Naive thymus-derived CD4-positive, alpha-beta T cell (primary cell): ENCODE measurements around the gene LIN7B. TPM values are rescaled to one million over a fixed set of nuclear protein-coding genes. Genes with fewer than 3 reads are reported as not detected.
A peak's percentile ranks its signal among the peaks of the same experiment; 100 is the strongest.

Experiments
- ATAC-seq: fragments of 150-1000 bp; cut with Tn5 transposase; 2 replicates; pipeline ENCODE4 v1.10.0; 2021; ENCODE audit warnings: mild to moderate bottlenecking, moderate library complexity
- CTCF ChIA-PET: fragments of 350-600 bp; sonication (Branson Sonifier 250); formaldehyde crosslinking; loops from one replicate; lab custom pipeline; 2021; ENCODE audit warnings: antibody characterized with exemption; lab: Charles Lee
- POLR2A ChIA-PET: fragments of 350-600 bp; sonication (Branson Sonifier 250); formaldehyde crosslinking; loops from one replicate; lab custom pipeline; 2021; ENCODE audit warnings: antibody characterized with exemption, inconsistent platforms; lab: Charles Lee
- DNase-seq, 9 donors: peaks; one replicate each; pipeline versions ENCODE4 v3.0.0 to v3.0.0-alpha.2; 2020 to 2022; ENCODE audit warnings: mixed read lengths in 1 of 9
- H3K27ac ChIP-seq: one replicate; pipeline ENCODE4 v1.7.0; 2013; ENCODE audit warnings: mild to moderate bottlenecking, low read depth, low read length, moderate library complexity
- H3K27me3 ChIP-seq, 2 donors: one replicate each; pipeline ENCODE4 v1.7.0; 2013; ENCODE audit warnings: low read length in 2 of 2, mild to moderate bottlenecking in 2 of 2, moderate library complexity in 2 of 2; ENCODE audit not compliant: control insufficient read depth in 2 of 2, insufficient read depth in 2 of 2
- H3K36me3 ChIP-seq, 3 experiments: 1 replicate in 2 of 3; 2 replicates in 1 of 3; pipeline ENCODE4 v1.7.0; 2013; ENCODE audit warnings: low read length in 3 of 3, mild to moderate bottlenecking in 3 of 3, moderate library complexity in 1 of 3; ENCODE audit not compliant: insufficient read depth in 3 of 3, control insufficient read depth in 2 of 3
- H3K4me1 ChIP-seq, 2 donors: one replicate each; pipeline ENCODE4 v1.7.0; 2013; ENCODE audit warnings: low read length in 2 of 2, mild to moderate bottlenecking in 2 of 2, moderate library complexity in 1 of 2; ENCODE audit not compliant: control insufficient read depth in 2 of 2, insufficient read depth in 2 of 2
- H3K4me3 ChIP-seq: 2 replicates; pipeline ENCODE4 v1.7.0; 2013; ENCODE audit warnings: mild to moderate bottlenecking, low read length
- H3K9me3 ChIP-seq, 3 experiments: 1 replicate in 2 of 3; 2 replicates in 1 of 3; pipeline ENCODE4 v1.7.0; 2013; ENCODE audit warnings: low read length in 3 of 3; ENCODE audit not compliant: control insufficient read depth in 2 of 3
- H3K27ac Mint-ChIP-seq, 9 donors: one replicate each; pipeline ENCODE4 v1.8.0; 2020 to 2022; ENCODE audit warnings: mixed read lengths in 9 of 9, mild to moderate bottlenecking in 8 of 9, moderate library complexity in 5 of 9, inconsistent platforms in 2 of 9
- H3K27me3 Mint-ChIP-seq, 5 donors: one replicate each; pipeline ENCODE4 v1.8.0; 2021 to 2022; ENCODE audit warnings: mixed read lengths in 5 of 5, mild to moderate bottlenecking in 1 of 5
- H3K36me3 Mint-ChIP-seq, 5 donors: one replicate each; pipeline ENCODE4 v1.8.0; 2020 to 2022; ENCODE audit warnings: mixed read lengths in 5 of 5, mild to moderate bottlenecking in 3 of 5, inconsistent platforms in 1 of 5
- H3K4me1 Mint-ChIP-seq, 7 donors: one replicate each; pipeline ENCODE4 v1.8.0; 2020 to 2022; ENCODE audit warnings: mixed read lengths in 7 of 7, mild to moderate bottlenecking in 3 of 7, inconsistent platforms in 1 of 7
- H3K4me3 Mint-ChIP-seq, 10 donors: one replicate each; pipeline ENCODE4 v1.8.0; 2020 to 2022; ENCODE audit warnings: mild to moderate bottlenecking in 10 of 10, mixed read lengths in 10 of 10, moderate library complexity in 6 of 10, inconsistent platforms in 2 of 10
- H3K9me3 Mint-ChIP-seq, 11 donors: one replicate each; pipeline ENCODE4 v1.8.0; 2020 to 2022; ENCODE audit warnings: mixed read lengths in 11 of 11, mild to moderate bottlenecking in 4 of 11, inconsistent platforms in 1 of 11, moderate library complexity in 1 of 11
- intact Hi-C, 2 donors: fragments of 100-400 bp; cut with micrococcal nuclease; formaldehyde crosslinking; loops; one replicate each; pipeline ENCODE4 v1.15.1; 2023
- polyA plus RNA-seq, 2 donors: library from polyadenylated mRNA; unstranded; fragments of 300-500 nt; fragmentation: Illumina TruSeq; gene quantifications; one replicate each; pipeline ENCODE4 v1.2.3, GENCODE V29; 2021
- total RNA-seq, 6 experiments: library from RNA in 5 of 6; stranded (reverse) in 5 of 6; gene quantifications; 1 replicate in 5 of 6; 2 replicates in 1 of 6; pipeline ENCODE4 v1.2.3 and lab custom pipeline; 2021 to 2026

The LIN7B gene
- 10 to 100 TPM in 4 of 5 experiments, 1 to 10 TPM in 1; 3.7 to 21.7 (median 10.8) TPM for total RNA-seq
- 1 to 10 TPM; 4.0 to 5.7 TPM for polyA plus RNA-seq
- 2.2 reads per million, percentile 10 among the genes with 10 or more reads in this experiment for total RNA-seq (lab: John Stamatoyannopoulos, UW)

GRCh38 chr19:49113762-49114629 is at the start of gene LIN7B:
TSS of gene LIN7B (plus strand) at chr19:49114370. CDS start at chr19:49114405, 35 bp downstream.
- peak within 1 kb of the TSS; percentile 66 for H3K4me3 ChIP-seq
- peak; percentile 74 for ATAC-seq
- intact Hi-C loops: loop anchor here (1.0 to 10.0 kb wide), 7 partner anchors 14 to 479 kb away; partner anchors contain the start of genes DBP (in 1 of the 2), FLT3LG (in 1 of the 2), GYS1 (in 1 of the 2) and RUVBL2 (in 1 of the 2)

GRCh38 chr19:49064768-49065611 is 49.2 kb upstream of the LIN7B start, which contains the start of gene NTF4:
TSS of gene NTF4 (minus strand) at chr19:49064818. CDS start at chr19:49061997, 2,821 bp downstream.
- Mint-ChIP-seq H3K36me3 (no peaks in the 10 kb centered on the region), H3K9me3 (peaks cover 0 to 4% (median 0%) of the 10 kb centered on the region in 11 donors), H3K27me3 (peaks cover 40 to 74% (median 46%) of the 10 kb centered on the region in 5 donors), H3K4me1 (peaks cover 0 to 4% (median 0%) of the 10 kb centered on the region in 7 donors), H3K27ac (no peak within 1 kb of the TSS), H3K4me3 (peak within 1 kb of the TSS in 5 of 10 donors; percentile 4 to 58 (median 29))
- no peak within 1 kb of the TSS for H3K4me3 ChIP-seq
- ChIA-PET CTCF (no interaction called here), POLR2A (no interaction called here)
- H3K4me1 ChIP-seq: no peaks in the 10 kb centered on the region
- H3K27ac ChIP-seq: no peak within 1 kb of the TSS
- H3K9me3 ChIP-seq: no peaks in the 10 kb centered on the region
- DNase-seq: no peak
- H3K27me3 ChIP-seq: peaks cover 0 to 3% of the 10 kb centered on the region in 2 donors
- intact Hi-C loops: no loop called here
- ATAC-seq: no peak
- no peaks in the 10 kb centered on the region for H3K36me3 ChIP-seq

More at GRCh38 chr19:49113762-49114629, at the start of gene LIN7B:
- ChIA-PET CTCF (interaction anchor here (0.6 to 2.2 kb wide), 10 partner anchors 8 to 90 kb away, joined by 3 to 17 read pairs (median 3); no protein-coding TSS in a partner anchor), POLR2A (interaction anchor here (0.8 to 1.5 kb wide), 10 partner anchors 13 to 388 kb away, joined by 3 to 13 read pairs (median 3); partner anchors contain the start of gene FTL)
- H3K36me3 ChIP-seq: peaks cover 0 to 7% (median 0%) of the 10 kb centered on the region in 3 experiments
- H3K9me3 ChIP-seq: no peaks in the 10 kb centered on the region
- peak within 1 kb of the TSS; percentile 83 to 94 (median 89) for H3K4me3 Mint-ChIP-seq
- H3K27ac Mint-ChIP-seq: peak within 1 kb of the TSS in 8 of 9 donors; percentile 45 to 91 (median 84)
- peak; percentile 62 to 94 (median 85) for DNase-seq
- H3K27me3 Mint-ChIP-seq: no peaks in the 10 kb centered on the region
- peaks cover 28 to 48% (median 34%) of the 10 kb centered on the region in 7 donors for H3K4me1 Mint-ChIP-seq
- no peaks in the 10 kb centered on the region for H3K27me3 ChIP-seq
- peak within 1 kb of the TSS; percentile 72 for H3K27ac ChIP-seq
- H3K4me1 ChIP-seq: peaks cover 15 to 19% of the 10 kb centered on the region in 2 donors
- no peaks in the 10 kb centered on the region for H3K9me3 Mint-ChIP-seq
- H3K36me3 Mint-ChIP-seq: peaks cover 0 to 2% (median 0%) of the 10 kb centered on the region in 5 donors

- intact Hi-C loops: no loop called here
- Mint-ChIP-seq H3K27me3 (peaks cover 43 to 76% (median 52%) of the 10 kb centered on the region in 5 donors), H3K9me3 (peaks cover 0 to 6% (median 4%) of the 10 kb centered on the region in 11 donors), H3K27ac (peak overlapping the region in 1 of 9 donors; percentile 16), H3K4me3 (peak overlapping the region in 2 of 10 donors; percentile 2 to 21), H3K4me1 (peaks cover 0 to 4% (median 0%) of the 10 kb centered on the region in 7 donors), H3K36me3 (peaks cover 0 to 4% (median 0%) of the 10 kb centered on the region in 5 donors)
- Histone ChIP-seq H3K27ac (no peak overlapping the region), H3K36me3 (no peaks in the 10 kb centered on the region), H3K4me1 (no peaks in the 10 kb centered on the region), H3K4me3 (no peak overlapping the region), H3K9me3 (no peaks in the 10 kb centered on the region), H3K27me3 (peaks cover 0 to 2% of the 10 kb centered on the region in 2 donors)
- ATAC-seq (no peak), DNase-seq (no peak)
- POLR2A ChIA-PET: no interaction called here
- CTCF ChIA-PET: no interaction called here
Observed at GRCh38 chr19:49065905-49066512, 48.2 kb upstream of the LIN7B start.

- intact Hi-C loops: no loop called here
- Histone ChIP-seq H3K36me3 (no peaks in the 10 kb centered on the region), H3K9me3 (no peaks in the 10 kb centered on the region), H3K27ac (no peak overlapping the region), H3K27me3 (no peaks in the 10 kb centered on the region), H3K4me3 (no peak overlapping the region), H3K4me1 (no peaks in the 10 kb centered on the region)
- Mint-ChIP-seq H3K9me3 (peaks cover 0 to 6% (median 4%) of the 10 kb centered on the region in 11 donors), H3K4me1 (peaks cover 0 to 4% (median 1%) of the 10 kb centered on the region in 7 donors), H3K27ac (no peak overlapping the region), H3K36me3 (peaks cover 0 to 4% (median 0%) of the 10 kb centered on the region in 5 donors), H3K4me3 (no peak overlapping the region), H3K27me3 (peaks cover 41 to 80% (median 60%) of the 10 kb centered on the region in 5 donors)
- ATAC-seq: no peak
- no peak for DNase-seq
- ChIA-PET POLR2A (no interaction called here), CTCF (interaction anchor here (0.6 kb wide), 1 partner anchor 1106 kb away, joined by 4 read pairs; no protein-coding TSS in a partner anchor)
Observed at GRCh38 chr19:49067554-49067953, 46.6 kb upstream of the LIN7B start.

GRCh38 chr19:49069026-49069425 is 45.1 kb upstream of the LIN7B start:
- Mint-ChIP-seq H3K36me3 (peaks cover 0 to 4% (median 0%) of the 10 kb centered on the region in 5 donors), H3K27me3 (peaks cover 56 to 81% (median 67%) of the 10 kb centered on the region in 5 donors), H3K4me3 (no peak overlapping the region), H3K9me3 (peaks cover 0 to 10% (median 4%) of the 10 kb centered on the region in 11 donors), H3K4me1 (peaks cover 6 to 18% (median 13%) of the 10 kb centered on the region in 7 donors), H3K27ac (no peak overlapping the region)
- no peaks in the 10 kb centered on the region for H3K36me3 ChIP-seq
- no peaks in the 10 kb centered on the region for H3K4me1 ChIP-seq
- no peaks in the 10 kb centered on the region for H3K9me3 ChIP-seq
- H3K27me3 ChIP-seq: peaks cover 4 to 9% of the 10 kb centered on the region in 2 donors
- ATAC-seq (no peak), DNase-seq (no peak)
- CTCF ChIA-PET: no interaction called here
- no peak overlapping the region for H3K27ac ChIP-seq
- intact Hi-C loops: no loop called here
- H3K4me3 ChIP-seq: no peak overlapping the region
- POLR2A ChIA-PET: interaction anchor here (1.3 kb wide), 1 partner anchor 25 kb away, joined by 3 read pairs; no protein-coding TSS in a partner anchor
